HG02642 (cell line): Measurements from ENCODE around the gene VPS36.
A peak's percentile ranks its signal among the peaks of the same experiment; 100 is the strongest.
"Not testable (repeated sequence)": the region's sequence is repeated elsewhere in the genome, so short reads cannot be mapped to it uniquely, and the experiment has no call there.

Experiments used
- ATAC-seq: cut with Tn5 transposase; IDR thresholded peaks from one replicate; pipeline ENCODE4 v1.9.1; 2021; ENCODE audit warnings: mild to moderate bottlenecking; ENCODE audit not compliant: unreplicated experiment, poor library complexity

The VPS36 gene

GRCh38 chr13:52447354-52447753 lies 3.1 kb downstream of the VPS36 start:
- ATAC-seq = no peak

- ATAC-seq = no peak
These were observed 4.2 kb downstream of the VPS36 start for GRCh38 chr13:52446265-52446664.

- ATAC-seq = no peak
These were observed 18.0 kb downstream of the VPS36 start for GRCh38 chr13:52432456-52432855.

GRCh38 chr13:52428295-52428694 lies 22.1 kb downstream of the VPS36 start:
- ATAC-seq = no peak

GRCh38 chr13:52421216-52421615 lies 29.2 kb downstream of the VPS36 start:
- no peak for ATAC-seq

GRCh38 chr13:52419080-52419479 lies 31.4 kb downstream of the VPS36 start:
- ATAC-seq = no peak

- no peak for ATAC-seq
These were observed 35.5 kb downstream of the VPS36 start for GRCh38 chr13:52414963-52415362.

GRCh38 chr13:52414051-52414450 lies 36.4 kb downstream of the VPS36 start:
- no peak for ATAC-seq

- ATAC-seq = no peak
These were observed 38.3 kb downstream of the VPS36 start for GRCh38 chr13:52412128-52412527.

GRCh38 chr13:52411629-52412028 lies 38.8 kb downstream of the VPS36 start:
- ATAC-seq = peak; percentile 98

GRCh38 chr13:52408071-52408658 lies 42.3 kb downstream of the VPS36 start:
- ATAC-seq = not testable (repeated sequence)

GRCh38 chr13:52407436-52407835 lies 43.0 kb downstream of the VPS36 start:
- ATAC-seq = not testable (repeated sequence)

- no peak for ATAC-seq
These were observed 43.8 kb downstream of the VPS36 start for GRCh38 chr13:52406629-52407028.

GRCh38 chr13:52405767-52406494 lies 44.5 kb downstream of the VPS36 start, which contains the start of gene THSD1:
Gene THSD1, minus strand, starts transcription at chr13:52406172. Its CDS starts 3,572 bp downstream, at chr13:52402600.
- peak; percentile 66 for ATAC-seq

GRCh38 chr13:52405369-52405766 lies 45.1 kb downstream of the VPS36 start:
- no peak for ATAC-seq

GRCh38 chr13:52399708-52400107 lies 50.7 kb downstream of the VPS36 start:
- ATAC-seq = no peak

GRCh38 chr13:52399046-52399445 lies 51.4 kb downstream of the VPS36 start:
- no peak for ATAC-seq

GRCh38 chr13:52395704-52396103 lies 54.7 kb downstream of the VPS36 start:
- ATAC-seq = no peak

- no peak for ATAC-seq
These were observed 55.8 kb downstream of the VPS36 start for GRCh38 chr13:52394586-52394985.

- no peak for ATAC-seq
These were observed 56.7 kb downstream of the VPS36 start for GRCh38 chr13:52393572-52394357.

GRCh38 chr13:52387721-52388120 lies 62.7 kb downstream of the VPS36 start:
- ATAC-seq = no peak
